MV-4-11 (cell line): ENCODE data around the gene NAPA.

Experiments used
- DNase-seq: peaks from one replicate; lab custom pipeline; 2025; lab: John Stamatoyannopoulos, UW

The NAPA gene

DNA sequence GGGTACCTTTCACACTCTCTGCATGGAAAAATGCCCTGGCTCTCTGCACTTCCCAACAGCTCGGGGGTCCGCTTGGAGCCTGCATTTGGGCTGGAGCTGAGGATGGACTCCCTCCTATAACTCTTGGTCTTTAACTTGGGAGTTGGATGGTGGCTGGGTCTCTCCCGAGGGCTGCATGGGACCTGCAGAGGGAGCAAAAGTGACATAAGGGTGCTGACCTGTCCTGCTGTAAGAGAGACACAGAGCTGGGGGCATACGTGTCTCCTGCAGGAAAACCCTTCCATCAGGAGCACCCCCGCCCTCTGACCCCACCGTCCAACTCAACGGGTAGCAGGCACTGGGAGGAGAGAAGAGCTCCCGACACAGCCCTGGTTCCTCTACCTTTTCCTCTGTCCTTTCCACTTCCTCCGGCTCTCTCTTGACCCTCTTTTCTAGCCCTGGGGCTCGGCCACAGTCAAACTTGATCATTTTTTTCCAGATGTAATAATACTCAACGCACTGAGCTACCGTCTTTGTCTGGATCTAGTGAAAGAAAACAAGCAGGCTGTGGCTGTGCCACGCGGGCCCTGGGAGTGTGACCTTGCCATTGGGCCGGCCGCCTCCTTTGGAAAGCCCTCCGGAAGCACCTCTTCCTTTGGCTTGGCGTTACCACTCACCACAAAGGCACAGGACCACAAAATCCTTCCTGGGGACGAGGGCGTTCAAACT is 6.8 kb upstream of the NAPA start:
- DNase-seq: peak; percentile 81

DNA sequence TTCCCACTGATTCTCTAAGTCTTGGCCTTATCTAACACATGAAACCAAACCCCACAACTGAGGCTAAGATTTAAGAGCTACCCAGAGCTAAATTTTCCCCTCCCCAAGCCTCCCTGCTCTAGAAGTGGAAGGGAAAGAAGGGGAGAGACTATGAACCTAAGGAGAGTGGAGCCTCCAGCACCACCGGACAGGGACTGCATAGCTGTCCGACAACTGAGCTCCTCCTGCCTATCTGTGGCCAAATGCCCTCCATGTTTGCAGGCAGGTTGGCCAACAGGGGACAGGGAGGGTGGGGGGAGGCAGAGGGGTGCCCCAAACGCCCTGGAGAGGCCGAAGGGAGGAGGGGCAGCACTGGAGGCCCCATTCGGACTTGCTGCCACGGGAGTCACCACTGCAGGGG is 6.0 kb upstream of the NAPA start:
- DNase-seq: no peak

DNA sequence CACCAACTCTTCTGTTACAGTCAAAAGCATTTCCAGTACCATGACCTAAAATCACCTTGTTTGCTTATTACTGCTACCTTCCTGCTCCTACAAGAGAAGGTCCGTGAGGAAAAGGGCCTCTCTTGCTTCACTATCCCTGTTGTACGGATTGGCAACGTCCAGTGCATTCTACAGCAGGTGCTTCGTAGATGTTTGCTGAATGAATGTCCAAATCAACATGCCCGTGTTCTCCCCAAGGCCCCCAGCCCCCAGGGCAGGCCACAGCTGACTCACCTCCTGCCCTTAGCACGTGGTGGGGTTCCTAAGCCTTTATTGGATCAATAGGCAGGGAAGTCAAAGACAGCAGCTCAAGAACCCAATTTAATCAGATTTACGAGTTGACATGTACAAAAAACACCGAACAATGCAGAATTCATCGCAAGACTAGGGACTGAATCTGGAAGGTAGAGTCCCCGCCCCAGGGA is 5.5 kb upstream of the NAPA start:
- no peak for DNase-seq

DNA sequence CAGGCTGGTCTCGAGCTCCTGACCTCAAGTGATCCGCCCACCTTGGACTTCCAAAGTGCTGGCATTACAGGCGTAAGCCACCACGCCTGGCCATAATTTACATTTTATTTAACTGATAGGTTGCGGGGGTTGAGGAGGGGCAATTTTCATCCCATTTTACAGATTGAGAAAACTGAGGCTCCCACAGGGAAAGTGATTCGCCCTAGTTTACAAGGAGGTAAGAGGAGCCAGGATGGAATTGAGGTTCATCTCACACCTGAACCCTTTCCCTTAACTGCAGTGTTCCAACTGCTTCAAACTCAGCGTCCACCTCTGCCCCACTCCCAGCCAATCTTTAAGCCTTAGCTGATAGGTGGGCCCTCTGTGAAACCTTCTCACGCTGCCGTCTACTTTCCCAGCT is 4.0 kb upstream of the NAPA start:
- DNase-seq: no peak

DNA sequence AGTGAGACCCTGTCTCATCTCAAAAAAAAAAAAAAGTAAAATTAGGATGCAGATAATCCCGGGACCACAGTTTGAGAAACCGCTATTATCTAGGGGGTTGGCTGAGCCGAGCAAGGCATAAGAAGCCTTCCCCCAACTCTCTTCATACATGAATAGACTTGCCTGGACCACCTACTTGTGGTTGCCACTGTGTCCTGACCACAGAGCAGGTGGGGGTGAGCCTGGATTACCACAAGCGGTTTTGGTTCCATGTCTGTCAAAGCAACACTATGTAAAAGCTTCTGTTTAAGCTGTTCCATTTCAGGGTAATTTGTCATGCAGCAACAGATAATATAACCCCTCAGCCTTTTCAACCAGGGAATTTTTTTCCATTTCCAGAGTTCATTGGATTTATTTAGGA is 3.3 kb upstream of the NAPA start:
- peak; percentile 84 for DNase-seq

DNA sequence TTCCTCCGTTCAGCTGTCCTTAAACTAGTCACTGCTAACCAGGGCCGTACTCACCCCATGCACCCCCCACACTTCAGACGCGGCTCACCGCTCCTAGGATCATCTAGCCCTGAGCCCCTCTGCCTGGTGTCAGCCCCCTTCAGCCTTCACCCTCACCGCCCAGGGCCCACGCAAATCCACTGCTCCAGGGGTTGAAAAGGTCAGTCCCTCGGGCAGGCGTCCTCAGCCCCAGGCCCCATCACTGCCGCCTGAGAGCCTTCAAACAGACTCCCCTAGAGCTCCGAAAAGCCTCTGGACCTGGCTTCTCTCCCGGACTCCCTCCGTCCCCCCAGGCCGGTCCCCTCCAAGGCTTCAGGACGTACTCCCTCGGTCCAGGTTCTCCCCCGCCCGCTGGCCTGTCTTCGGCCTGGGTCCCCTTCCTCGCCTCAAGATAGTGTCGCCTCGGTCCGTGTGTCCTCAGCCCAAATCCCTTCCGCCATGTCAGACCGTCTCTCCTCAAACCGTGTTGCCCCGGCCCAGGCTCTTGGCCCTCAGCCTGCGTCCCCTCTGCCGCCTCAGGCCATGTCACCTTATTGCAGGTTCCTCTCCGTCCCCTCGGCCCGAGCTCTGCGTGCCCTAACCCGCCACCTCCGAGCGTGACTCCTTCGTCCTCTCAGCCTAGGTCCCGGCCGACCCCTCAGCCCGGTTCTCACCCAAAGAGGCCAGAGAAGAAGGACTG is 553 bp downstream of the NAPA start:
- no peak for DNase-seq

DNA sequence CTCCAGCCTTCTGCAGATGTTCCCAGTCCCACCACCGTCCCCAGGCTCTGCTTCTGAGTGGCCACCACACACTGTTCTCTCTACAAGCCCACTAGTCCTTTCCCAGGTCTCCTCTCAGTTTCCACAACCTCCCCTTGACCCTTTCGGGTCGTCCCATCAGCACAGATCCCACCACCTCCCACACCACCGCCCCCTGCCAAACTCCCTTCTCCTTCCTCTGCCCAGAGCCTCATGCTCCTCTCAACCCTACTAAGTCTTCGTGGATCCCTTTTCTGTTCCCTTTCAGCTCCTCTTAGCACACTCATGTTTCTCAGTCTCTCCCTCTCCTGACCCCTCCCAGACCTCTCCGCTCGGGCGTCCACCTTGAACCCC is 1.9 kb downstream of the NAPA start:
- DNase-seq: no peak

DNA sequence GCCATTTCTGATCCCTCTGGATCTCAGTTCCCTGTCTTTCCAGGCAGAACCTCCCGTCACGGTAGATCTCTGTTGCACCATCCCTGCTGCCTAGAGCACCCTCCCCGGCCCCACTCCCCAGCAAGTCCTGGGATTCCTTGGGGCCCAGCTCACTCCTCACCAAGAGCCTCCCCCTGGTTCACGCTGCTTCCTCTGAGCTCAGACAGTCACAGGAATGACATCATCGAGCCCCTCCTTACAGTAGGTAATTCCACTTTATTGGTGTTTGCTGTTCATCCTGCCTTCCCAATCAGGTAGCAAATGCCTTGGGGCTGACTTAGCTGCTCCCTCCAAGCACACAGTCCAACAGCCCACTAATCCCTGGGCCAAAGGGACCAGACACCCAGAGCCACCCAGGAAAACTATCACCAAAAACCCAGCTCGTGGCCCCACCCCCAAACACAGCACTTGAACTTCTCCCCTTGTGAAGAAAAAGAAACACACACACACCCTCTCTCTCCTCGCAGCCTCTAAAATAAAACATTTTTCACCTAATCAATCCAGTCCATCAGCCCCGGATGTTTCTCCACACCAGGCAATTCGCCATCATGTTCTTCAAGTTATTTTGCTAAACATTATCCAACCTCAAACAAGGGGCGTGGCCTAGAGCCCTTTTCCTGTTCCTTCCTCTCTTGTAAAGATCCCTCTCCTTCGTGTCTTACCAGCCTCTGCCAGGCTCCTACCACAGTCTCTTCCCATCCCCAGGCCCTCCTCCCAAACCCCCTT is 2.5 kb downstream of the NAPA start:
- peak; percentile 60 for DNase-seq

- no peak for DNase-seq
Observed at GRCh38 chr19:47511681-47512080, 3.2 kb downstream of the NAPA start.

- DNase-seq: no peak
Observed at GRCh38 chr19:47511128-47511517, 3.7 kb downstream of the NAPA start.

GRCh38 chr19:47510516-47511127 is 4.2 kb downstream of the NAPA start:
- no peak for DNase-seq

- DNase-seq: no peak
Observed at GRCh38 chr19:47509973-47510372, 4.9 kb downstream of the NAPA start.

GRCh38 chr19:47509170-47509847 is 5.6 kb downstream of the NAPA start:
- no peak for DNase-seq

DNA sequence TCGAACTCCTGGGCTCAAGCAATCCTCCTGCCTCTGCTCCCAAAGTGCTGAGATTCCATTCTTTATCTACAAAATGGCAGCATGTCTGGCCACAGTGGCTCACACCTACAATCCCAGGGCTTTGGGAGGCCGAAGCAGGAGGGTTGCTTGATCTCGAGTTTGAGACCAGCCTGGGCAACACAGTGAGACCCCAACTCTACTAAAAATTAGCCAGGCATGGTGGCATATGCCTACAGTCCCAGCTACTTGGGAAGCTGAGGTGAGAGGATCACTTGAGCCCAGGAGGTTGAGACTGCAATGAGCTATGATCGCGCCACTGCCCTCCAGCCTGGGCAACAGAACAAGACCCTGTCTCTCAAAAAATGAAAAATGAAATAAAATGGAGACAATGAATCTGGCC is 6.1 kb downstream of the NAPA start:
- no peak for DNase-seq

- DNase-seq: no peak
Observed at GRCh38 chr19:47507924-47508553, 6.8 kb downstream of the NAPA start.

- no peak for DNase-seq
Observed at GRCh38 chr19:47507012-47507411, 7.9 kb downstream of the NAPA start.

- DNase-seq: no peak
Observed at GRCh38 chr19:47506459-47506858, 8.4 kb downstream of the NAPA start.

- DNase-seq: no peak
Observed at GRCh38 chr19:47505506-47505905, 9.4 kb downstream of the NAPA start.

DNA sequence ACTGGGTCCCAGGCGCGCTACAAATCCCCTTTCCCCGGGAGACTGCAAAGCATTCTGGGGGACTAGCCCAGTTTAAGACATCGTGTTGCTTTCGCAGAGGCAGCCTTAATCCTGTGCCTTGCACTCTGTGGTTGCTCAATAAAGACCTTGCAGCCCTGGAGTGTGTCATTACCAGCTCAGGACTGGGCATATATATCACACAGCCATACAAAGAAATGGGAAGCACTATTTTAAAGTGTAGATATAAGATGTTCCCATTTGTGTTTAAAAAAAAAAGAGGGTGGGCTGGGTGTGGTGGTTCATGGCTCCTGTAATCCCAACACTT is 11.1 kb downstream of the NAPA start:
- peak; percentile 95 for DNase-seq

GRCh38 chr19:47503130-47503825 is 11.6 kb downstream of the NAPA start:
- DNase-seq: no peak
